ENCODE results near the gene NFE2L1. TPM values are rescaled to one million over a fixed set of nuclear protein-coding genes. Genes with fewer than 3 reads are reported as not detected.

Gene NFE2L1
- total and polyA plus RNA-seq, 9 of the 15 experiments (the other 6 are each of a cell fraction or from before 2014, with no cell fraction given), result 2.0 to 68.6 (median 39.7) TPM

DNA sequence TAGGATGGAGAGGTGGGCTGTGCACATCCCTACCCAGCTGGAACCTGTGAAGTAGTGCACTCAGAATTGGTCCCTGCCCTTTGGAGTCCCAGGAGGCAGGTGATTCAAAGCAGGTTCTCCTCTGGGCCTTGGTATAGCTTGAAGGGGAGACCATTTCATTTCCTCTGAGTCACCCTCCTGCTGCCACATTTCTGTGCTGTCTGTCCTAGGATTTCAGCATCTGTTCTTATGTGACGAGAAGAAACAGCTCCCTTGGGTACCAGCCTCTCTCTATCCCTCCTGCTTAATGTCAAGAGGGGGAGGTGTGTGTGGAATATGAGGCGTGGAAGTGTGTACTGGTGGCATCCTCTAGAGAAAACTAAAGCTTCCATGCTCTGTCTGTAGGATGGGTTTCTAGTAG is 5.0 kb upstream of the NFE2L1 start (continued):
- no peak for TF ChIP-seq TEAD2 (tag; IDR thresholded peaks at IDR 0.05)

DNA sequence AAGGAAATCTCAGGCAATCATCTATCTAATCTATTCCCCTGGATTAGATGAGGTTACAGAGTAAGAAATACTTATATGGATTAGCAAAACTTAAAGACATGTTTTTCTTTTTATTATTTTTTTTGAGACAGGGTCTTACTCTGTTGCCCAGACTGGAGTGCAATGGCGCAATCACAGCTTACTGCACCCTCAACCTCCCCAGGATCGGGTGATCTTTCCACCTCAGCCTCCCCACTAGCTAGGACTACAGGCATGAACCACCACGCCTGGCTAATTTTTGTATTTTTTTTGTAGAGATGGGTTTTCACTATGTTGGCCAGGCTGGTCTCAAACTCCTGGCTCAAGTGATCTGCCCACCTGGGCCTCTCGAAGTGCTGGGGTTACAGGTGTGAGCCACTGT is 3.3 kb upstream of the NFE2L1 start:
- Histone ChIP-seq H3K9me1 (ENCODE audit: control insufficient read depth, insufficient read depth, low read length) (no peaks in the 10 kb centered on the region), H3K4me2 (ENCODE audit: insufficient read depth, low read length) (no peak overlapping the region), H3K27ac (ENCODE audit: extremely low read depth, low read depth, low read length) (no peak overlapping the region), H3K79me2 (ENCODE audit: control insufficient read depth, insufficient read depth, low read length) (peaks cover 38% of the 10 kb centered on the region), H3K4me3 (no peak overlapping the region), H3K4me1 (replicated peaks in 1 of 2; ENCODE audit: control insufficient read depth in 2 of 2, insufficient read depth in 2 of 2, low read length in 2 of 2) (peaks cover 11 to 15% of the 10 kb centered on the region in 2 experiments; a peak in 4 of 5 replicates), H4K20me1 (replicated peaks; ENCODE audit: control insufficient read depth, insufficient read depth, low read length) (no peaks in the 10 kb centered on the region), H3K9ac (ENCODE audit: insufficient read depth in 1 of 2, low read depth in 2 of 2, low read length in 2 of 2) (no peak overlapping the region), H3K9me3 (replicated peaks; ENCODE audit: control insufficient read depth, insufficient read depth, low read depth, low read length) (no peaks in the 10 kb centered on the region), H3K27me3 (ENCODE audit: control insufficient read depth in 2 of 2, insufficient read depth in 2 of 2, low read length in 2 of 2) (no peaks in the 10 kb centered on the region), H3K36me3 (ENCODE audit: control insufficient read depth, insufficient read depth, low read length) (0 out of 3 replicates have a peak, but pooled peaks cover 3% of the 10 kb centered on the region), H2AFZ (ENCODE audit: low read depth, low read length) (no peak overlapping the region)
- no peak for ATAC-seq
- no peak for DNase-seq (ENCODE audit: extremely low read depth in 1 of 4, low spot score in 3 of 4)
- POLR2A ChIA-PET, result interaction anchor here (1.2 to 9.0 kb wide), 7 partner anchors 10 to 65 kb away, joined by 3 to 74 read pairs (median 3); no protein-coding TSS in a partner anchor
- in situ Hi-C loops (cut with MboI), result no loop called here
- BruUV-seq (replicated peaks), result no TSS peak
- FAIRE-seq, result no peak
- WGBS (ENCODE audit: insufficient coverage, low coverage, missing lambda C conversion rate), result 85% methylated on average over 4 of the region's 4 CpGs
- CTCF ChIA-PET (ENCODE audit: low intra/inter-chr PET ratio), result no interaction called here
- intact Hi-C loops (cut with micrococcal nuclease), result no loop called here
- TF ChIP-seq CBFA2T3 (IDR thresholded peaks at IDR 0.05) (no peak), CEBPB (tag; IDR thresholded peaks at IDR 0.05) (0 out of 2 replicates have a peak, but pooled peaks have one; percentile 17), KAT7 (CRISPR knock-in tag; IDR thresholded peaks at IDR 0.05; ENCODE audit: borderline replicate concordance) (no peak), ZNF253 (CRISPR knock-in tag; conservative IDR thresholded peaks at IDR 0.05) (no peak)
